CD14-positive monocyte (primary cell): ENCODE data around the gene TMEM164. TPM values are rescaled to one million over a fixed set of nuclear protein-coding genes. Genes with fewer than 3 reads are reported as not detected.

ENCODE experiments used
- DNase-seq, 3 donors: peaks; one replicate each; pipeline ENCODE4 v3.0.0-alpha.2; 2011 to 2022
- H2AFZ ChIP-seq: 2 replicates; pipeline ENCODE4 v1.6.0; 2012; ENCODE audit warnings: mild to moderate bottlenecking, low read depth, low read length, inconsistent platforms; ENCODE audit not compliant: insufficient read depth, poor library complexity, severe bottlenecking
- H3K27ac ChIP-seq, 2 donors: 1 replicate in 1 of 2; 2 replicates in 1 of 2; pipeline ENCODE4 v1.5.1; 2012 to 2013; ENCODE audit warnings: low read length in 2 of 2, control low read depth in 1 of 2, inconsistent platforms in 1 of 2, low read depth in 1 of 2, mild to moderate bottlenecking in 1 of 2
- H3K27me3 ChIP-seq, 2 donors: one replicate each; pipeline versions ENCODE4 v1.6.0 to v1.6.1; 2011 to 2013; ENCODE audit warnings: low read length in 2 of 2; ENCODE audit not compliant: control insufficient read depth in 2 of 2, insufficient read depth in 2 of 2
- H3K36me3 ChIP-seq, 2 donors: replicated peaks in 1 of 2; 1 replicate in 1 of 2; 2 replicates in 1 of 2; pipeline versions ENCODE4 v1.5.1 to v1.6.1; 2012 to 2013; ENCODE audit warnings: low read length in 2 of 2, control low read depth in 1 of 2, inconsistent platforms in 1 of 2, mild to moderate bottlenecking in 1 of 2; ENCODE audit not compliant: insufficient read depth in 2 of 2, control insufficient read depth in 1 of 2
- H3K4me1 ChIP-seq, 2 donors: 1 replicate in 1 of 2; 2 replicates in 1 of 2; pipeline versions ENCODE4 v1.5.1 to v1.6.1; 2012 to 2013; ENCODE audit warnings: low read length in 2 of 2, control low read depth in 1 of 2, inconsistent platforms in 1 of 2, mild to moderate bottlenecking in 1 of 2, moderate library complexity in 1 of 2; ENCODE audit not compliant: insufficient read depth in 2 of 2, control insufficient read depth in 1 of 2
- H3K4me2 ChIP-seq: replicated peaks from 2 replicates; pipeline ENCODE3; 2012; ENCODE audit warnings: low read length, moderate library complexity, mild to moderate bottlenecking; ENCODE audit not compliant: poor library complexity, severe bottlenecking; ENCODE audit errors: extremely low read depth
- H3K4me3 ChIP-seq, 3 experiments: fragments of 200-600 bp in 1 of 3; sonication (generic) in 1 of 3; replicated peaks in 1 of 3; 1 replicate in 2 of 3; 2 replicates in 1 of 3; pipeline ENCODE4 v1.5.1; 2011 to 2013; ENCODE audit warnings: low read length in 3 of 3, mild to moderate bottlenecking in 3 of 3, control low read depth in 2 of 3, low read depth in 2 of 3, inconsistent platforms in 1 of 3, moderate library complexity in 1 of 3
- H3K79me2 ChIP-seq: 2 replicates; pipeline ENCODE4 v1.6.0; 2012; ENCODE audit warnings: mild to moderate bottlenecking, control low read depth, inconsistent platforms, low read length, moderate library complexity; ENCODE audit not compliant: insufficient read depth
- H3K9ac ChIP-seq: 2 replicates; pipeline ENCODE4 v1.6.0; 2017; ENCODE audit warnings: low read length, mild to moderate bottlenecking; ENCODE audit not compliant: insufficient read depth, poor library complexity, severe bottlenecking
- H3K9me3 ChIP-seq, 2 donors: replicated peaks in 1 of 2; 1 replicate in 1 of 2; 2 replicates in 1 of 2; pipeline versions ENCODE4 v1.5.1 to v1.6.1; 2012 to 2013; ENCODE audit warnings: low read length in 2 of 2, control low read depth in 1 of 2; ENCODE audit not compliant: control insufficient read depth in 1 of 2, insufficient read depth in 1 of 2
- H4K20me1 ChIP-seq: 2 replicates; pipeline ENCODE4 v1.6.0; 2012; ENCODE audit warnings: mild to moderate bottlenecking, low read length, control low read depth, moderate library complexity; ENCODE audit not compliant: insufficient read depth
- H3K27ac Mint-ChIP-seq, 7 donors: one replicate each; pipeline ENCODE4 v1.8.0; 2020; ENCODE audit warnings: mild to moderate bottlenecking in 7 of 7, mixed read lengths in 7 of 7, moderate library complexity in 6 of 7, inconsistent platforms in 2 of 7
- H3K27me3 Mint-ChIP-seq, 3 donors: one replicate each; pipeline ENCODE4 v1.8.0; 2021 to 2022; ENCODE audit warnings: low read depth in 3 of 3, mild to moderate bottlenecking in 3 of 3, mixed read lengths in 3 of 3, moderate library complexity in 3 of 3, inconsistent platforms in 1 of 3
- H3K36me3 Mint-ChIP-seq, 2 donors: one replicate each; pipeline ENCODE4 v1.8.0; 2020; ENCODE audit warnings: mixed read lengths in 2 of 2, inconsistent platforms in 1 of 2, mild to moderate bottlenecking in 1 of 2
- H3K4me1 Mint-ChIP-seq: one replicate; pipeline ENCODE4 v1.8.0; 2020; ENCODE audit warnings: mild to moderate bottlenecking, mixed read lengths
- H3K4me3 Mint-ChIP-seq, 2 donors: one replicate each; pipeline ENCODE4 v1.8.0; 2020; ENCODE audit warnings: mild to moderate bottlenecking in 2 of 2, mixed read lengths in 2 of 2, moderate library complexity in 1 of 2
- H3K9me3 Mint-ChIP-seq, 7 donors: one replicate each; pipeline ENCODE4 v1.8.0; 2020 to 2022; ENCODE audit warnings: mixed read lengths in 7 of 7, mild to moderate bottlenecking in 6 of 7, moderate library complexity in 6 of 7, inconsistent platforms in 2 of 7
- CTCF ChIP-seq: fragments of 200-600 bp; IDR thresholded peaks from one replicate; pipeline ENCODE4 v1.8.0; 2022; ENCODE audit warnings: antibody characterized with exemption, mild to moderate bottlenecking
- WGBS: methylation state at CpG from one replicate; pipeline ENCODE4 v1.1.5; 2013; ENCODE audit warnings: missing lambda C conversion rate; ENCODE audit not compliant: insufficient coverage; 5-methylcytosine and 5-hydroxymethylcytosine counted together
- intact Hi-C, 2 donors: fragments of 100-400 bp; cut with micrococcal nuclease; formaldehyde crosslinking; loops; one replicate each; pipeline versions ENCODE4 v1.15.0 to v1.15.1; 2023
- polyA plus RNA-seq, 3 donors: library from polyadenylated mRNA; depleted of rRNA in 1 of 3; unstranded in 2 of 3; stranded (reverse) in 1 of 3; fragments of 300-500 nt in 2 of 3; fragments of >200 nt in 1 of 3; fragmentation: Illumina TruSeq in 2 of 3; gene quantifications; 1 replicate in 2 of 3; 2 replicates in 1 of 3; pipeline ENCODE4 v1.2.3, GENCODE V29; 2012 to 2021

The TMEM164 gene
- polyA plus RNA-seq, 3 donors: 5.3 to 39.5 (median 7.3) TPM

DNA sequence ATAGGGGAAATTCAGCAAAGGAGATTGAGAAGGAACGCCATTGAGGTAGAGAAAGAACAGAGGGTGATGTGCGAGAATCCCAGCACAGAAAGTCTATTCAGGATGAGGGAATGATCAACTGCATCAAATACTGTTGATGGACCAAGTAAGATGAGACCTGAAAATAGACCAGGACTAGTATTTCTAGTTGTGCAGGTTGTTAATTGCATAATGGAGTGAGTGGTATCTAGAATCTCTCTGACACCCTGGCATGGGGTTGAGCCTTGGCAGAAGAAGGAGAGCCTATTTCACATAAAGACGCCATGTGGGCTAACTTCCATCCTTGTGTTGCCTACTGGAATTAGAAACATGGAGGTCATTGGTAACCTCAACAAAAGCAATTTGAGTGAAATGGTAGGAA is 135.6 kb downstream of the TMEM164 start:
- Histone ChIP-seq H3K4me3 (no peak overlapping the region), H3K9ac (no peak overlapping the region), H3K79me2 (peaks cover 5% of the 10 kb centered on the region), H4K20me1 (peaks cover 13% of the 10 kb centered on the region), H3K4me1 (peaks cover 3 to 38% of the 10 kb centered on the region in 2 donors), H3K27ac (no peak overlapping the region), H3K4me2 (no peak overlapping the region), H3K36me3 (peaks cover 0 to 8% of the 10 kb centered on the region in 2 donors), H3K9me3 (no peaks in the 10 kb centered on the region), H3K27me3 (no peaks in the 10 kb centered on the region), H2AFZ (no peak overlapping the region)
- no peak overlapping the region for H3K4me3 Mint-ChIP-seq
- peaks cover 0 to 3% of the 10 kb centered on the region in 2 donors for H3K36me3 Mint-ChIP-seq
- TF ChIP-seq CTCF: no peak
- H3K9me3 Mint-ChIP-seq: no peaks in the 10 kb centered on the region
- no CpG with 5 or more reads among the region's 3 CpGs for WGBS
- H3K27ac Mint-ChIP-seq: no peak overlapping the region
- intact Hi-C loops: no loop called here
- no peaks in the 10 kb centered on the region for H3K27me3 Mint-ChIP-seq
- DNase-seq: no peak
- H3K4me1 Mint-ChIP-seq: peaks cover 29% of the 10 kb centered on the region

DNA sequence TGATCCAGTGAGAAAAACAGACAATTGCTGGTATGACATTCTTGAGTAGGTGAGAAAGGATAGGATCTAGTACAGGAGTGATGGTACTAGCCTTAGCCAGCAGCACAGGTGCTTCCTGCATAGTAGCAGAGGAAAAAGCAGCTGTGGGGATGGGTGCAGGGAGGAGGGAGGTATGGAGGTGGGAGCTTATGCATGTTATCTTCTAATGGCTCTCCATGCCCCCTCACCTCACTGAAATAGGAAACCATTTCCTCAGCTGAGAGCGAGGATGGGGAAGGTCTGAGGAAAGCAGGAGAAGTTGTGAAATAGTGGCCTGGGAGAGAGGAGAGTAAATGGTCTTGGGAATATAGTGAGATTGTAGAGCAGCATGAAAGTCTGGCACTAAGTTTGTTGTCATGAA is 136.3 kb downstream of the TMEM164 start:
- no peak overlapping the region for H3K9ac ChIP-seq
- H3K79me2 ChIP-seq: peaks cover 5% of the 10 kb centered on the region
- H3K4me2 ChIP-seq: no peak overlapping the region
- DNase-seq: no peak
- H3K4me3 Mint-ChIP-seq: no peak overlapping the region
- peaks cover 8 to 39% of the 10 kb centered on the region in 2 donors for H3K4me1 ChIP-seq
- H2AFZ ChIP-seq: no peak overlapping the region
- no peaks in the 10 kb centered on the region for H3K9me3 ChIP-seq
- H3K4me1 Mint-ChIP-seq: peaks cover 29% of the 10 kb centered on the region
- WGBS: no CpG with 5 or more reads among the region's 1 CpG
- H3K36me3 Mint-ChIP-seq: peaks cover 0 to under 1% of the 10 kb centered on the region in 2 donors
- TF ChIP-seq CTCF: no peak
- peaks cover 0 to 8% of the 10 kb centered on the region in 2 donors for H3K36me3 ChIP-seq
- H3K27ac ChIP-seq: no peak overlapping the region
- no peaks in the 10 kb centered on the region for H3K27me3 Mint-ChIP-seq
- H3K4me3 ChIP-seq: no peak overlapping the region
- H3K9me3 Mint-ChIP-seq: no peaks in the 10 kb centered on the region
- peaks cover 13% of the 10 kb centered on the region for H4K20me1 ChIP-seq
- intact Hi-C loops: no loop called here
- H3K27ac Mint-ChIP-seq: no peak overlapping the region
- no peaks in the 10 kb centered on the region for H3K27me3 ChIP-seq
